Liver (tissue), 9 donors: ENCODE measurements around the gene RUNX1. TPM values are rescaled to one million over a fixed set of nuclear protein-coding genes. Genes with fewer than 3 reads are reported as not detected.

Experiments
- DNase-seq: peaks from one replicate; pipeline ENCODE4 v3.0.0-alpha.2; 2017; ENCODE audit warnings: low spot score
- H3K27ac ChIP-seq, 2 donors: one replicate each; pipeline ENCODE4 v1.7.0; 2013; ENCODE audit warnings: inconsistent platforms in 2 of 2, low read length in 2 of 2, control low read depth in 1 of 2, low read depth in 1 of 2, mild to moderate bottlenecking in 1 of 2
- H3K27me3 ChIP-seq, 4 donors: one replicate each; pipeline versions ENCODE4 v1.6.1 to v1.7.0; 2013; ENCODE audit warnings: low read length in 3 of 4, inconsistent platforms in 1 of 4, mild to moderate bottlenecking in 1 of 4, moderate library complexity in 1 of 4; ENCODE audit not compliant: control insufficient read depth in 4 of 4, insufficient read depth in 4 of 4
- H3K36me3 ChIP-seq, 4 donors: one replicate each; pipeline versions ENCODE4 v1.6.1 to v1.7.0; 2013; ENCODE audit warnings: low read length in 3 of 4, mild to moderate bottlenecking in 3 of 4, low read depth in 1 of 4, moderate library complexity in 1 of 4; ENCODE audit not compliant: control insufficient read depth in 4 of 4, insufficient read depth in 3 of 4
- H3K4me1 ChIP-seq, 4 donors: one replicate each; pipeline versions ENCODE4 v1.6.1 to v1.7.0; 2013; ENCODE audit warnings: low read length in 3 of 4, mild to moderate bottlenecking in 3 of 4, moderate library complexity in 1 of 4; ENCODE audit not compliant: control insufficient read depth in 4 of 4, insufficient read depth in 4 of 4
- H3K4me3 ChIP-seq, 3 donors: one replicate each; pipeline versions ENCODE4 v1.6.1 to v1.7.0; 2013; ENCODE audit warnings: low read length in 3 of 3, control low read depth in 1 of 3, low read depth in 1 of 3, mild to moderate bottlenecking in 1 of 3
- H3K9ac ChIP-seq, 2 donors: one replicate each; pipeline ENCODE4 v1.7.0; 2013; ENCODE audit warnings: low read length in 2 of 2, mild to moderate bottlenecking in 2 of 2, moderate library complexity in 2 of 2, control low read depth in 1 of 2, low read depth in 1 of 2
- H3K9me3 ChIP-seq, 4 donors: one replicate each; pipeline versions ENCODE4 v1.6.1 to v1.7.0; 2013; ENCODE audit warnings: low read length in 3 of 4; ENCODE audit not compliant: control insufficient read depth in 4 of 4
- CTCF ChIP-seq: fragments of 150-350 bp; IDR thresholded peaks from 2 replicates; pipeline ENCODE4 v1.5.1; 2017; ENCODE audit warnings: improper control_type of control experiment, low read depth, low read length; ENCODE audit not compliant: missing input control
- EGR1 ChIP-seq, 2 donors: IDR thresholded peaks; 2 replicates each; pipeline ENCODE4 v1.6.1; 2016 to 2018; ENCODE audit warnings: antibody characterized with exemption in 2 of 2, low read depth in 2 of 2
- FOXA1 ChIP-seq: IDR thresholded peaks from 2 replicates; pipeline ENCODE4 v1.6.1; 2016; ENCODE audit warnings: antibody characterized with exemption
- FOXA2 ChIP-seq: IDR thresholded peaks from 2 replicates; pipeline ENCODE4 v1.6.1; 2016; ENCODE audit warnings: antibody characterized with exemption
- GABPA ChIP-seq, 2 donors: IDR thresholded peaks in 1 of 2; conservative IDR thresholded peaks in 1 of 2; 2 replicates each; pipeline ENCODE4 v1.6.1; 2016; ENCODE audit warnings: antibody characterized with exemption in 2 of 2, mild to moderate bottlenecking in 1 of 2, moderate library complexity in 1 of 2
- HNF4G ChIP-seq: IDR thresholded peaks from 2 replicates; pipeline ENCODE4 v1.6.1; 2016; ENCODE audit warnings: antibody characterized with exemption
- MAX ChIP-seq: IDR thresholded peaks from 2 replicates; pipeline ENCODE4 v1.6.1; 2016; ENCODE audit warnings: antibody characterized with exemption
- RAD21 ChIP-seq, 2 donors: IDR thresholded peaks; 2 replicates each; pipeline ENCODE4 v1.6.1; 2016; ENCODE audit warnings: antibody characterized with exemption in 2 of 2, mild to moderate bottlenecking in 2 of 2
- RXRA ChIP-seq, 2 donors: IDR thresholded peaks; 2 replicates each; pipeline ENCODE4 v1.6.1; 2017 to 2018; ENCODE audit warnings: antibody characterized with exemption in 2 of 2, mild to moderate bottlenecking in 1 of 2
- SP1 ChIP-seq: IDR thresholded peaks from 2 replicates; pipeline ENCODE4 v1.6.1; 2018; ENCODE audit warnings: antibody characterized with exemption, mild to moderate bottlenecking
- YY1 ChIP-seq: IDR thresholded peaks from 2 replicates; pipeline ENCODE4 v1.6.1; 2016; ENCODE audit warnings: antibody characterized with exemption, mild to moderate bottlenecking
- WGBS: extraction: QIAGEN DNeasy Blood & Tissue Kit; methylation state at CpG from one replicate; pipeline ENCODE4 v1.1.7; 2013; 5-methylcytosine and 5-hydroxymethylcytosine counted together
- polyA plus RNA-seq, 2 donors: library from polyadenylated mRNA; stranded (reverse) in 1 of 2; unstranded in 1 of 2; fragments of 200-250 nt in 1 of 2; fragments of >200 nt in 1 of 2; fragmentation: Nextera tagmentation in 1 of 2; extraction: Ambion mirVana in 1 of 2; gene quantifications; one replicate each; pipeline versions ENCODE4 v1.2.1 to v1.2.3, GENCODE V29; 2013 to 2015
- total RNA-seq, 2 donors: library from RNA; depleted of rRNA; stranded (reverse); fragments of >200 nt; gene quantifications; one replicate each; pipeline ENCODE4 v1.2.3, GENCODE V29; 2014
- donor health status: healthy.
- donor health status: healthy.
- donor health status: healthy.
- donor health status: healthy.
- donor health status: healthy.

RUNX1 gene
- total and polyA plus RNA-seq, 4 donors: 0.98 to 7.2 (median 3.1) TPM

GRCh38 chr21:34764715-34765284 is 284.3 kb downstream of the RUNX1 start:
- WGBS: 95% methylated on average over 3 of the region's 3 CpGs
- H3K27ac ChIP-seq: no peak overlapping the region

GRCh38 chr21:34762786-34763185 is 286.3 kb downstream of the RUNX1 start:
- DNase-seq: no peak
- H3K36me3 ChIP-seq: no peaks in the 10 kb centered on the region
- no peak overlapping the region for H3K27ac ChIP-seq
- no peak overlapping the region for H3K9ac ChIP-seq
- no peaks in the 10 kb centered on the region for H3K27me3 ChIP-seq
- H3K9me3 ChIP-seq: peaks cover 0 to 2% (median 2%) of the 10 kb centered on the region in 4 donors
- H3K4me3 ChIP-seq: no peak overlapping the region
- no peaks in the 10 kb centered on the region for H3K4me1 ChIP-seq
- TF ChIP-seq YY1: no peak
- TF ChIP-seq HNF4G: no peak
- TF ChIP-seq RAD21 (IDR thresholded peaks at IDR 0.05): no peak
- TF ChIP-seq CTCF: no peak
- TF ChIP-seq EGR1 (IDR thresholded peaks at IDR 0.05; ENCODE audit: low read depth in 2 of 2): no peak
- 91% methylated on average over 1 of the region's 1 CpG for WGBS

More at GRCh38 chr21:34764715-34765284, 284.3 kb downstream of the RUNX1 start:
- H3K9me3 ChIP-seq: peaks cover 0 to 2% (median 2%) of the 10 kb centered on the region in 4 donors
- no peak for TF ChIP-seq RXRA (IDR thresholded peaks at IDR 0.05)
- no peak for TF ChIP-seq RAD21 (IDR thresholded peaks at IDR 0.05)
- TF ChIP-seq GABPA (IDR thresholded peaks at IDR 0.05 in 1 of 2, conservative IDR thresholded peaks at IDR 0.05 in 1 of 2): no peak
- no peak for TF ChIP-seq EGR1 (IDR thresholded peaks at IDR 0.05; ENCODE audit: low read depth in 2 of 2)
- no peak for TF ChIP-seq MAX
- no peak for TF ChIP-seq SP1
- no peak for TF ChIP-seq HNF4G
- no peaks in the 10 kb centered on the region for H3K4me1 ChIP-seq
- DNase-seq: no peak
- H3K4me3 ChIP-seq: no peak overlapping the region
- no peaks in the 10 kb centered on the region for H3K27me3 ChIP-seq
- H3K36me3 ChIP-seq: no peaks in the 10 kb centered on the region
- H3K9ac ChIP-seq: no peak overlapping the region

- peaks cover 0 to 2% (median 2%) of the 10 kb centered on the region in 4 donors for H3K9me3 ChIP-seq
- H3K9ac ChIP-seq: no peak overlapping the region
- no peaks in the 10 kb centered on the region for H3K4me1 ChIP-seq
Measured at GRCh38 chr21:34761758-34762330, 287.3 kb downstream of the RUNX1 start.

More at GRCh38 chr21:34761758-34762330, 287.3 kb downstream of the RUNX1 start:
- H3K36me3 ChIP-seq: no peaks in the 10 kb centered on the region
- whole genome bisulfite sequencing: 86% methylated on average over 2 of the region's 2 CpGs
- H3K27ac ChIP-seq: no peak overlapping the region
- H3K27me3 ChIP-seq: no peaks in the 10 kb centered on the region
- TF ChIP-seq SP1 (no peak), RXRA (IDR thresholded peaks at IDR 0.05) (no peak), FOXA1 (no peak), MAX (no peak), FOXA2 (no peak)
- DNase-seq: no peak
- H3K4me3 ChIP-seq: no peak overlapping the region
